Regular cardiac myocyte (primary cell): ENCODE measurements around the gene IFNL2. TPM values are rescaled to one million over a fixed set of nuclear protein-coding genes. Genes with fewer than 3 reads are reported as not detected.

ENCODE experiments used
- total RNA-seq: library from RNA; depleted of rRNA; stranded (reverse); fragments of >200 nt; gene quantifications from 2 replicates; pipeline ENCODE4 v1.2.3, GENCODE V29; 2014

Gene IFNL2
- total RNA-seq = not detected in 2 replicates

DNA sequence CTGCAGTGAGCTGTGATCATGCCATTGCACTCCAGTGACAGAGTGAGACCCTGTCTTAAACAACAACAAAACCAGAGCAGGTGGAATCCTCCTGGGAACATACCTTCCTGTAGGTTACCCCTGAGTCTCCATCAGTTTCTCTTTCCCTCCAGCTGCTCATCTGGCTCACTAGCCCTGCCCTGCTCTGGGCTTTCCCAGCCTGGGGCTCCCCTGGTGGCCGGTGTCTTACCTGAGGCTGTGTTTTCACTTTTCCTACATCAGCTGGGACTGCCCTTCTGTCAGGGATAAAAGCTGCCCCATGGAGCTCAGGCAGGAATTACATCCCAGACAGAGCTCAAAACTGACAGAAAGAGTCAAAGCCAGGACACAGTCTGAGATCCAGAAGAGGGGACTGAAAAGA lies at the start of gene IFNL2:
Gene IFNL2 (plus strand): TSS at position 312 of the 400 bp plus-strand sequence. CDS start 173 bp downstream, outside the sequence.

DNA sequence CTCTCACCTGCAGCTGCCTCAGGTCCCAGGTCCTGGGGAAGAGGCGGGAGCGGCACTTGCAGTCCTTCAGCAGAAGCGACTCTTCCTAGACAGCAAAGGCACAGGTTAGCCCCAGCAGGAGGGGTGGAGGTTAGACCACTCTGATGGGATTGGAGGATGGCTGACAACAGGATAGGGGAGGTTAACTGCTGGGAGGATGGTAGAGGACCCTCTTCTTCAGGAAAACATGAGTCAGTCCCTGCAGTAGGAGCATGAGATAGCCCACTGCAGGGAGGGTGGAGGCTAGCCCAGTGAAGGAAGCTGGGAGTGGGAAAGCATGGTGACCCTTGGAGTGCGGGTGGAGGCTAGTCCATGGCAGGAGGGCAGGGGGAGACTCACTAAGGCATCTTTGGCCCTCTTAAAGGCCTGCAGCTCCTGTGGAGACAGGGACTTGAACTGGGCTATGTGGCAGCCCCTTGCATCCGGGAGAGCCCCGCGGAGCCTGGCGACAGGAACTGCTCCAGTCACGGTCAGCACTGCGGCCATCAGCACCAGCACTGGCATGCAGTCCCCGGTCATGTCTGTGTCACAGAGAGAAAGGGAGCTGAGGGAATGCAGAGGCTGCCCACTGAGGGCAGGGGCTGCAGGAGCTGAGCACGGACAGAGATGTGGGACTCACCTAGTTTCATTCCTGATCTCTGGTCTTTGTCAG lies 23.6 kb upstream of the IFNL2 start, which contains the start of gene IFNL3:
Gene IFNL3 (minus strand): TSS at position 597 of the 691 bp plus-strand sequence. CDS start 39 bp downstream, at position 558.

DNA sequence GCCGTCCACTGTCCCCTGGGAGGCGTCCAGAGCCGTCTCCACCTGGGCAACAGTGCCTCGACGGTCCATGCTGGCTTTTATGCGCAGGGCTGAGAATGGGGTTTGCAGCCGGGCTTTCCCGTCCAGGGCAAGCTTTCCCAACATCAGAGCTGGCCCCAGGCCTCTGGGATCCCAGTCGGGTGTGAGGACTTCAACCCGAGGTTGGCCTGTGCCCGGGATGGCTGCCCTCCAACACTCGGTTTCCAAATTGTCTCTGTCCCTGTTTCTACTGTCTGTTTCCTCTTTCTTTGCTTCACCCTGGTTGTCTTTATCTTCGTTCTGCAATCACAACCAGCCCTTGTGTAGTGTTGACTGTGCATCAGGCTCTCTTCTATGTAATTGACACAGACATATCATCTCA lies 19.4 kb upstream of the IFNL2 start, which contains the start of gene IFNL4:
Gene IFNL4 (minus strand): TSS at position 51 of the 400 bp plus-strand sequence.

DNA sequence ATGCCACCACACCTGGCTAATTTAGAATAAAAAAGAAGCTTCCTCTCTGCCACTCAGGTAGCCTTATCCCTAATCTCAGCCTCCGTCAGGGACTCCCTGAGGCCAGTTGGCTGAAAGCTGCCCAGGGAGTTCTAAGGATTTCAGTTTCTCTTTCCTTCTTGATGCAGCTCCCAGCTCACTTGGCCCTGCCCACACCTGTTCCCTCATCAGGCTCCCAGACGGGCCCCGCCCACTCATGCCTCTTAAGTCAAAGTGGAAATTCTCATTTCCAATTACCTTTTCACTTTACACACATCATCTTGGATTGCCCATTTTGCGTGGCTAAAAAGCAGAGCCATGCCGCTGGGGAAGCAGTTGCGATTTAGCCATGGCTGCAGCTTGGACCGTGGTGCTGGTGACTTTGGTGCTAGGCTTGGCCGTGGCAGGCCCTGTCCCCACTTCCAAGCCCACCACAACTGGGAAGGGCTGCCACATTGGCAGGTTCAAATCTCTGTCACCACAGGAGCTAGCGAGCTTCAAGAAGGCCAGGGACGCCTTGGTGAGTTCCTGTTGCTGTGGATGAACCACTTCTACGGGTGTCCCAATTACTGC lies 28.0 kb downstream of the IFNL2 start, which contains the start of gene IFNL1:
Gene IFNL1 (plus strand): TSS at position 353 of the 591 bp plus-strand sequence. CDS start 15 bp downstream, at position 368.

Other genes starting within 250 kb of the IFNL2 start
- 1.7 and 3.4 TPM in 2 replicates for gene FBXO27, start 235.8 kb upstream of the IFNL2 start, total RNA-seq
- gene ACP7, start 184.0 kb upstream of the IFNL2 start, total RNA-seq = 0.56 and 1.7 TPM in 2 replicates
- 3.7 and 5.9 TPM in 2 replicates for gene PAK4, start 142.6 kb upstream of the IFNL2 start, total RNA-seq
- not detected in 2 replicates for gene NCCRP1, start 71.4 kb upstream of the IFNL2 start, total RNA-seq
- gene SYCN, start 64.1 kb upstream of the IFNL2 start, total RNA-seq = not detected in 2 replicates
- not detected in 2 replicates for gene IFNL3, start 23.4 kb upstream of the IFNL2 start, total RNA-seq
- not detected in 2 replicates for gene IFNL4, start 19.5 kb upstream of the IFNL2 start, total RNA-seq
- not detected in 2 replicates for gene IFNL1, start 28.0 kb downstream of the IFNL2 start, total RNA-seq
- 0.28 TPM in 1 of 2 replicates, not detected in the other for gene LRFN1, start 52.5 kb downstream of the IFNL2 start, total RNA-seq
- gene GMFG, start 67.6 kb downstream of the IFNL2 start, total RNA-seq = 1.2 TPM in 1 of 2 replicates, not detected in the other
- gene SAMD4B, start 74.0 kb downstream of the IFNL2 start, total RNA-seq = 27.6 and 32.2 TPM in 2 replicates
- gene PAF1, start 122.7 kb downstream of the IFNL2 start, total RNA-seq = 28.8 and 68.2 TPM in 2 replicates
- gene MED29, start 123.0 kb downstream of the IFNL2 start, total RNA-seq = 19.7 and 24.0 TPM in 2 replicates
- 1.1 and 1.7 TPM in 2 replicates for gene ZFP36, start 138.5 kb downstream of the IFNL2 start, total RNA-seq
- gene PLEKHG2, start 144.3 kb downstream of the IFNL2 start, total RNA-seq = 11.8 and 14.2 TPM in 2 replicates
- gene RPS16, start 167.6 kb downstream of the IFNL2 start, total RNA-seq = 99.8 and 2,230 TPM in 2 replicates
- gene SUPT5H, start 177.2 kb downstream of the IFNL2 start, total RNA-seq = 49.9 and 91.4 TPM in 2 replicates
- gene TIMM50, start 212.4 kb downstream of the IFNL2 start, total RNA-seq = 42.8 and 77.5 TPM in 2 replicates
- under 0.01 and 0.19 TPM in 2 replicates for gene DLL3, start 230.6 kb downstream of the IFNL2 start, total RNA-seq
- not detected in 2 replicates for gene SELENOV, start 246.7 kb downstream of the IFNL2 start, total RNA-seq